Measurements from ENCODE around the gene CDKAL1.

The CDKAL1 gene

GRCh38 chr6:20933057-20933788, 399.0 kb downstream of the CDKAL1 start:
- DNase-seq, result peak; percentile 21

DNA sequence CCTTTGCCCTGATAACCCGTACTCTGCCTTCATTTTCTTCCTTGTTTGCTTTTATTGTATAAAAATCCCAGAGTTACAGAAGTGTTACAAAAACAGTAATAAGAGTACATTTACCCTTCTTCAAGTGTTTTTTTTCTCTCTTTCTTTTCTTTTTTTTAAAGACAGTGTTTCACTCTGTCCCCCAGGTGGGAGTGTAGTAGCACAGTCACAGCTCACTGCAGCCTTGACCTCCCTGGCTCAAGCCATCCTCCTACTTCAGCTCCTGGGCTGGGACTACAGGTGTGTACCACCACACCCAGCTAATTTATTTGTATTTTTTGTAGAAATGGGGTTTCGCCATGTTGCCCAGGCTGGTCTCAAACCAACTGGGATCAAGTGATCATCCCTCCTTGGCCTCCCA, 402.7 kb downstream of the CDKAL1 start:
- no peak for DNase-seq

DNA sequence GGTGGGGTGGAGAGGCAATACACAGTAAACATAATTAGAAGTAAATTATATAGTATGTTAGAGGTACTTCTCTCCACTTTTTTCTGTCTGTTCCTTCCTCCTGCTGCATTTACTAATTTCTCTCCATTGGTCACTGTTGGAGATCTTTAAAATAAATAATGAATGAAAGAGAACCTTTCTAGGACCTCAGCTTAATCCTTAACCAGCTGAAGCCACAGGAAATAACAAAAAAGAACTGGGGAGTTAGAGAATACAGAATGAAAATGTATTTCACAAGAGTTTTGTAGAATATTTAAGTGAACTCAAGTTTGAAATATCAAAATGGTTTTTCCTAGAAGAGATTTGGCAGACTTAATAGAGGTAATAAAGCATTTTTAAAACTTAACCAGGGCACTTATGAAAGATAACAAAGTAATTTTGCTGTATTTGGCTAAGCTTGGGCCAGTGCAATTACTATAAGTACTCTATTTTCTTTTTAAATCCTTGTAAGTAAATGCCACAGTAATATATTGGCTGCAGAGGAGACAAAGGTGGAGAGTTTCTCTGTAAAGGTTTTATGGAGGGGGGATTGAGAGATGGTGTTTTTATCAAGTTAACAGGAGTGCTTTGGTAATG, 405.0 kb downstream of the CDKAL1 start:
- DNase-seq, result no peak

- no peak for DNase-seq
These were observed 408.9 kb downstream of the CDKAL1 start for GRCh38 chr6:20943040-20943627.

- no peak for DNase-seq
These were observed 409.7 kb downstream of the CDKAL1 start for GRCh38 chr6:20943922-20944321.

DNA sequence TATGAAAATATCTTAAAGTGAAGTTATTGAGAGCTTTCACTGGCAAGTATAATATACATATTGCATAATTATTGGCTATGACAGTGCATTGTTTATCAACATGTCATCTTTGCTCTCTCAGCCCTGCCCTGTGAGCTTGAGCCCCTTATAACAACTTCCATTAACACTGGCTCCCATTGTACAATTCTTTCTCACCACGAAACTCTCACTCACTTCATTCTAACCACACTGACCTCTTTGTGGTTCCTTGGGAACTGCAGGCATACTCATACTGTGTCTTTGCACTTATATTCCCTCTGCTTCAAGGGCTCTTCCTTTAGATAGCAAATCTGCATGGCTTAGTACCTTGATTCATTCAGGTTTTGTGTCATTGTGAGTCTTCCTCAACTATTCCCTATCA, 411.8 kb downstream of the CDKAL1 start:
- DNase-seq, result no peak

DNA sequence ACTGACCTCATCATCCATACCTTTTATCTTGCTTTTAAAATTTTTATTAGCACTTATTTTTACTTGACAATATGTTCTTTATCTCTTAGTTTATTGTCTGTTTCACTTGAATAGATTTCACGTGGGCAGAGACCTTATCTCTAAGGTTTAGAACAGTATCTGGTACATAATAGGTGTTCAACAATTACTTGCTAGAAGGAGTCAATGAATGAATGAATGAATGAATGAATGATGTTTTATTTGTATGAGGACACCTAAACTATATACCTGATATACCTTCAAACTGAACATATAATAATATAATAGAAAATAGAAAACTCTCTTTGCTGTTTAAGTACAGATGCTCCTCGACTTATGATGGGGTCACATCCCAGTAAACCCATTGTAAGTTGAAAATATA, 412.6 kb downstream of the CDKAL1 start:
- no peak for DNase-seq

- DNase-seq, result no peak
These were observed 413.7 kb downstream of the CDKAL1 start for GRCh38 chr6:20947977-20948376.

DNA sequence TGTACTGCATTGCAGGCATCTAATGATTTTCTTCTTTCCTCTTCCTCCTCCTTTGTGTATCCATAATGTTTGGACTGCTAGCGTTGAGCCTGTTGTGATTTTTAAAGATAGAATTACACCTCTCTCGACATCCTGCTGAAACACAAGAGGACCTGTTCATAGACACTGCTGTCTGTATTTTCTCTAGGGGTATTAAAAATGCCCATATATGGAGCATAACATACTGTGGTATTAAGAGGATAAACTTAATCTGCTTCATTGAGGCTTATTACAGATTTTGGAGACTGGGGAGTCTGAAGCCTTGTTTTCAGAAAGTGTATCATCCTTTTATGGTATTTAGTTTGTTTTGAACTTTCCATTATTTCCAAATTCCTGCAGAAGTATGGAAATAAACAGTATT, 414.3 kb downstream of the CDKAL1 start:
- no peak for DNase-seq

- no peak for DNase-seq
These were observed 414.9 kb downstream of the CDKAL1 start for GRCh38 chr6:20949138-20949537.

- DNase-seq, result peak; percentile 30
These were observed 418.6 kb downstream of the CDKAL1 start for GRCh38 chr6:20952699-20953474.

- DNase-seq, result no peak
These were observed 420.1 kb downstream of the CDKAL1 start for GRCh38 chr6:20954315-20954714.

DNA sequence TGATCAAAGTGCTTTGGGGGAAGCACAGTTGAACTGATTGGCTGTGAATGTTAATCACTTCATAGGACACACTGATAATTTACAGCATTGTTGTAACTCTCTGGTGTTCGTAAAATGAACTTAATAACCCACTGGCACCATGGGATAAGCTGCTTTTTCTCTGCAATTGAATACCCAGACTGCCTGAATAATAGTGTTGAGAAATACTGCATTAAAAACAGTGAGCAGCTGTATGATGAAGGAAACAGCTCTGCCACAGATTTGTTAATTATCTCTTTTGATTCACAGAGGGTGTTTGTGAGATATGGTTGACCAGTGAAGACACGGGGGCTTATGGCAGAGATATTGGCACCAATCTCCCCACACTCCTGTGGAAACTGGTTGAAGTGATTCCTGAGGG, 420.9 kb downstream of the CDKAL1 start:
- no peak for DNase-seq

GRCh38 chr6:20955751-20956150, 421.5 kb downstream of the CDKAL1 start:
- no peak for DNase-seq

DNA sequence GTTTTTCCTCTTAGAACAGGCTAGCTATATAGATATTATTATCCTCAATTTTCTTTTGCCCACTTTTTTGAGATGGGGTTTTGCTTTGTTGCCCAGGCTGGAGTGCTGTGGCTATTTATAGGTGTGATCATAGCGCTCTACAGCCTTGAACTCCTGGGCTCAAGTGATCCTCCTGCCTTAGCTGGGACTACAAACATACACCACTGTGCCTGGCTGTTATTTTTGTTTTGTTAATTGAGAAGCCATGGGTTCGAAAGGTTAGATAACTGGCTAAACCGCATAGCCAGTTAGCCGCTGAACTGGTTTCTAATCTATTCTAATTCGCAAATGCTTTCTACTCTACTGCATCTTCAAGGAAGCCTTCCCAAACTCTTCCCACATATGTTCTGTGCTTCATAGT, 425.8 kb downstream of the CDKAL1 start:
- DNase-seq, result no peak

DNA sequence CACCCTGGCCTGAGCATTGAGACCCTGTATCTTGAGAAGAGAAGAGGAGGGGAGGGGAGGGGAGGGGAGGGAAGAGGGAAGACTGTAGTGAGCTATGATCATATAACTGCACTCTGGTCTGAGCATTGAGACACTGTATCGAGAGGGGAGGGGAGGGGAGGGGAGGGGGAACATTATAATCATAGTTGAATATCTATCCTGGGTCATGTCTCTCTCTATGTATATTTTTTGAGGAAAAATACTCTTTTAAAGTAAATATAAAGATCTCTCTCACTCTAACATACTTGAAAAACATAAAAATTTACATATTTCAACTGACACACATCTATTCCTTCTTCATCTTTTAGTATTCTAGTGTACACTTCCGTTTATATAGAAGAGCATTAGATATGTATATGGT, 431.0 kb downstream of the CDKAL1 start:
- DNase-seq, result no peak

- DNase-seq, result no peak
These were observed 431.7 kb downstream of the CDKAL1 start for GRCh38 chr6:20965915-20966314.

GRCh38 chr6:20969551-20969950, 435.3 kb downstream of the CDKAL1 start:
- DNase-seq, result no peak

DNA sequence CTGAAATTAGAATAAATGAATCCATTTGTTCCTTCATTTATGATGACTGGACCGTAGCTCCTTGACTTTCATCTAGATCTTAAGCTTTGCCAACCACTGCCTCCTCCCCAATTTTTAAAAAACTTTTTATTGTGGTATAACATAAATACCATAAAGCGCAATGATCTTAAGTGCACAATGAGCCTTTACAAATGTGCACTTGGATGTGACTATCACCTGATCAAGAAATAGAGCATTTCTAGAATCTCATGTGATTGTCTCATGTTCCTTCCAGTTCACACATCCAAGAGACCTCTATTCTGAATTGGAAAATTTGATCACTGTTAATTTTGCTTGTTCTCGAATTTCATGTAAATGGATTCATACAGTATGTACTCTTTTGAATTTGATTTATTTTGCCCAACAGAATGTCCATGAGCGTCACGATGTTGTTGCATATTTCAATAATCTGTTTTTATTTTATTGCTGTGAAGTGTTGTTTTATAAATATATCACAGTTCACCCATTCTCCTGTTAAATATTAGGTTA, 442.2 kb downstream of the CDKAL1 start:
- DNase-seq, result no peak

- DNase-seq, result no peak
These were observed 443.9 kb downstream of the CDKAL1 start for GRCh38 chr6:20978151-20978614.

DNA sequence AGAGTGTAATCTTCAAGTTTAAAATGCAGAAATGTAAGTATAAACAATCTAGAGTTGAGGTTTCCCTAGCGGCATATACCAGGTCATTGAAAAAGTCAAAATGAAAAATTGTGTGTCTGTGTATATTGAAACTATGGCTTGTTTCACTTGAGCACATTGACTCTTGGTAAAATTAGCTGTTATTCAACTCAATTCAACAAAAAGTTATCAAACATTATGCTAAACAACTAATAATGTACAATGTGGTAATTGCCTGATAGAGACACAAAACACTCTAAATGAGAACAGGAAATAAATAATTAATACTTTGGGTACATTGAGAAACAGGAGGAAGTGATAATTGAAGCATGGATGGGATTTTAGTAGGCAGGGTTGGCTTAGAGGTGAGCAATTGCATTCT, 444.8 kb downstream of the CDKAL1 start:
- no peak for DNase-seq

DNA sequence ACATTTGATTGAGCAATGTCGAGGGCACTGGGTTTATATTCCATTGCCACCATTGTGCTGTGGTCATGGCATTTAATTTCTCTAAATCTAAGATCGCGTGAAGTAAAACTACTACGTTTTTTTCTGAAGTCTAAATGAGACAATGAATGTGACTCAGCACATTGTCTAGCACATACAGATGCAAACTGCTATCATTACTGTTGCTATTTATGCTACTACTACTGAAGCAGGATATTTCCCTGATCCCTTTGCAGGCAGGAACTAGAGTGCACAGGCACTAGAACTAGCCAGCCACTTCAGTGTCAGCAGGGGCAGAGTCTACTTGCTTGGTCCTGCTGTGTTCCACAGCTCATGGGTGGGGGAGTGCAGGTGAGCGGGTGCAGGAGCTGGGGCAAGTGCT, 449.7 kb downstream of the CDKAL1 start:
- no peak for DNase-seq

- DNase-seq, result no peak
These were observed 451.6 kb downstream of the CDKAL1 start for GRCh38 chr6:20985821-20986220.

Data from NCI-H187 treated with DMSO at 0.1 percent for 48 hours (cell line).